Measurements from ENCODE around the gene BTBD9.

DNA sequence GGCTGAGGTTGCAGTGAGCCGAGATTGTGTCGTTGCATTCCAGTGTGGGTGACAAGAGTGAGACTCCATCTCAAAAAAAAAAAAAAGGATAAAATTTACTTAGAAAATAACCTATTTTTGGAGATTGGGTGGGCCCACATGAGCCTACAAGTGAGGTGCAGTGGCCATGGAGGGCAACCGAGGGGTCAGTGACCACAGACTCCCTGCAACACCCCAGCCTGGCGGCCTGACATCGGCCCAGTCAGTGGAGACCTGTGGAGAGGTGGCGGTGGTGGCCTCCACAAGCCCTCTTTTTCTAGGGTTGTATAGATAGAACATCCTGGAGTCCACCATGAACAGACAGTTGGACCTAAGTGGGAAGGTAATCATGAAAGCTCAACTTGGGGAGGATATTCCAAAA, 52.7 kb downstream of the BTBD9 start:
- TF ChIP-seq, protein P1, sequence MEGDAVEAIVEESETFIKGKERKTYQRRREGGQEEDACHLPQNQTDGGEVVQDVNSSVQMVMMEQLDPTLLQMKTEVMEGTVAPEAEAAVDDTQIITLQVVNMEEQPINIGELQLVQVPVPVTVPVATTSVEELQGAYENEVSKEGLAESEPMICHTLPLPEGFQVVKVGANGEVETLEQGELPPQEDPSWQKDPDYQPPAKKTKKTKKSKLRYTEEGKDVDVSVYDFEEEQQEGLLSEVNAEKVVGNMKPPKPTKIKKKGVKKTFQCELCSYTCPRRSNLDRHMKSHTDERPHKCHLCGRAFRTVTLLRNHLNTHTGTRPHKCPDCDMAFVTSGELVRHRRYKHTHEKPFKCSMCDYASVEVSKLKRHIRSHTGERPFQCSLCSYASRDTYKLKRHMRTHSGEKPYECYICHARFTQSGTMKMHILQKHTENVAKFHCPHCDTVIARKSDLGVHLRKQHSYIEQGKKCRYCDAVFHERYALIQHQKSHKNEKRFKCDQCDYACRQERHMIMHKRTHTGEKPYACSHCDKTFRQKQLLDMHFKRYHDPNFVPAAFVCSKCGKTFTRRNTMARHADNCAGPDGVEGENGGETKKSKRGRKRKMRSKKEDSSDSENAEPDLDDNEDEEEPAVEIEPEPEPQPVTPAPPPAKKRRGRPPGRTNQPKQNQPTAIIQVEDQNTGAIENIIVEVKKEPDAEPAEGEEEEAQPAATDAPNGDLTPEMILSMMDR (IDR thresholded peaks at IDR 0.05) = no peak
- TF ChIP-seq POLR2A (IDR thresholded peaks at IDR 0.05) (no peak), EP300 (IDR thresholded peaks at IDR 0.05) (no peak), POLR2AphosphoS5 (IDR thresholded peaks at IDR 0.05) (no peak)
